Upper lobe of left lung (tissue), 4 donors: ENCODE measurements around the gene NFIX.

Experiments
- CTCF ChIP-seq, 6 experiments: fragments of 450-650 bp in 4 of 6; fragments of 200-600 bp in 2 of 6; sonication (generic) in 2 of 6; IDR thresholded peaks; one replicate each; pipeline ENCODE4 v1.5.1; 2016 to 2019; ENCODE audit warnings: antibody characterized with exemption in 6 of 6
- EP300 ChIP-seq, 4 donors: sonication (generic); formaldehyde crosslinking; IDR thresholded peaks; one replicate each; pipeline ENCODE4 v1.5.1; 2017; ENCODE audit warnings: antibody characterized with exemption in 4 of 4, control low read depth in 2 of 4

DNA sequence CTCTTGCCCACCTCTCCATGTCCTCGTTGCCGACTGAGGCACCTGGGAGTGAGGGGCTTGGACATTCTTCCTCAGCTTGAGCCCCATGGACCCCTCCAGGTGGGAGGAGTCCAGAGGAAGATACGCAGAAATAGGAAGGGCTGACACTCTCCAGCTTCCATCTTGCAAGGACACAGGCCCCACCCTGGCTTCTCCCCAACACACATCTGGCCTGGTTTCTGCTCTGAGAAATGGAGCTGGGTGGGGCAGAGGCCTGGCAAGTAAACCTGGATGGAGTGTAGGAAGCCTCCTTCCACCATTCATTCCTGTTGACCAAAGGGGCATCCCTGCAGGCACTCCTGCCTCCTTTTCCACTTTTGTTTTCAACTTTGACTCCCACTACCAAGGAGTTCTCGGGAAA lies 50.5 kb downstream of the NFIX start:
- TF ChIP-seq CTCF (IDR thresholded peaks at IDR 0.05) (no peak), EP300 (IDR thresholded peaks at IDR 0.05) (no peak)
